Nephron progenitor cell (in vitro differentiated cells): ENCODE results near the gene ANAPC13.

Experiments
- DNase-seq: peaks from one replicate; pipeline ENCODE4 v3.0.0; 2021
- H3K27ac Mint-ChIP-seq: 2 replicates; pipeline ENCODE4 v1.8.0; 2021; ENCODE audit warnings: mild to moderate bottlenecking, moderate library complexity, mixed read lengths
- H3K27me3 Mint-ChIP-seq: 2 replicates; pipeline ENCODE4 v1.8.0; 2021; ENCODE audit warnings: mild to moderate bottlenecking, low read depth, mixed read lengths; ENCODE audit not compliant: poor library complexity
- H3K36me3 Mint-ChIP-seq: 2 replicates; pipeline ENCODE4 v1.8.0; 2021; ENCODE audit warnings: low read depth, mixed read lengths
- H3K4me1 Mint-ChIP-seq: 2 replicates; pipeline ENCODE4 v1.8.0; 2021; ENCODE audit warnings: mixed read lengths
- H3K4me3 Mint-ChIP-seq: 2 replicates; pipeline ENCODE4 v1.8.0; 2021; ENCODE audit warnings: mild to moderate bottlenecking, moderate library complexity, mixed read lengths
- H3K9me3 Mint-ChIP-seq: 2 replicates; pipeline ENCODE4 v1.8.0; 2021; ENCODE audit warnings: mild to moderate bottlenecking, moderate library complexity, mixed read lengths
- TF ChIP-seq, protein P1 (sequence below): fragments of 200-600 bp; sonication (generic); IDR thresholded peaks from 2 replicates; pipeline ENCODE4 v1.5.0; 2021; ENCODE audit warnings: antibody characterized with exemption

ANAPC13 gene

DNA sequence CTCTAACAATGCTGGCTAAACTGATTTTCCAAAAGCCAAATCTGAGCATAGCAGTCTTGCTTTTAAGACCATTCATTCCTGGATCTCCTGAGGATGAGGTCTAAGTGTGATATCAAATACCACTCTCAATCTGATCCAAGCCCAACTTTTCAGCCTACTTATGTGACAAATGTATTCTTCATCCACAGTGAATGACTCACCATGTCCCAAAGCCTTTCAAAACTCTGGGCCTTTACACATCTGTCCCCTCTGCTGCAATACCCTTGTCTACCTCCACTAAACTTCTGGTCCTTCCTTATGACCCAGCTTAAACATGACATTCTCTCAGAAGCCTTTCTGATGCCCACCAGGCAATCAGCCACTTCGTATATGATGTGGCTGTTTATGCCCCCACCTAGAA is 4.6 kb downstream of the ANAPC13 start:
- Mint-ChIP-seq H3K36me3 (peaks cover 41% of the 10 kb centered on the region), H3K4me3 (no peak overlapping the region), H3K9me3 (no peaks in the 10 kb centered on the region), H3K4me1 (peaks cover 33% of the 10 kb centered on the region), H3K27me3 (no peaks in the 10 kb centered on the region), H3K27ac (no peak overlapping the region)
- TF ChIP-seq, protein P1, sequence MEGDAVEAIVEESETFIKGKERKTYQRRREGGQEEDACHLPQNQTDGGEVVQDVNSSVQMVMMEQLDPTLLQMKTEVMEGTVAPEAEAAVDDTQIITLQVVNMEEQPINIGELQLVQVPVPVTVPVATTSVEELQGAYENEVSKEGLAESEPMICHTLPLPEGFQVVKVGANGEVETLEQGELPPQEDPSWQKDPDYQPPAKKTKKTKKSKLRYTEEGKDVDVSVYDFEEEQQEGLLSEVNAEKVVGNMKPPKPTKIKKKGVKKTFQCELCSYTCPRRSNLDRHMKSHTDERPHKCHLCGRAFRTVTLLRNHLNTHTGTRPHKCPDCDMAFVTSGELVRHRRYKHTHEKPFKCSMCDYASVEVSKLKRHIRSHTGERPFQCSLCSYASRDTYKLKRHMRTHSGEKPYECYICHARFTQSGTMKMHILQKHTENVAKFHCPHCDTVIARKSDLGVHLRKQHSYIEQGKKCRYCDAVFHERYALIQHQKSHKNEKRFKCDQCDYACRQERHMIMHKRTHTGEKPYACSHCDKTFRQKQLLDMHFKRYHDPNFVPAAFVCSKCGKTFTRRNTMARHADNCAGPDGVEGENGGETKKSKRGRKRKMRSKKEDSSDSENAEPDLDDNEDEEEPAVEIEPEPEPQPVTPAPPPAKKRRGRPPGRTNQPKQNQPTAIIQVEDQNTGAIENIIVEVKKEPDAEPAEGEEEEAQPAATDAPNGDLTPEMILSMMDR: no peak
- DNase-seq: no peak

DNA sequence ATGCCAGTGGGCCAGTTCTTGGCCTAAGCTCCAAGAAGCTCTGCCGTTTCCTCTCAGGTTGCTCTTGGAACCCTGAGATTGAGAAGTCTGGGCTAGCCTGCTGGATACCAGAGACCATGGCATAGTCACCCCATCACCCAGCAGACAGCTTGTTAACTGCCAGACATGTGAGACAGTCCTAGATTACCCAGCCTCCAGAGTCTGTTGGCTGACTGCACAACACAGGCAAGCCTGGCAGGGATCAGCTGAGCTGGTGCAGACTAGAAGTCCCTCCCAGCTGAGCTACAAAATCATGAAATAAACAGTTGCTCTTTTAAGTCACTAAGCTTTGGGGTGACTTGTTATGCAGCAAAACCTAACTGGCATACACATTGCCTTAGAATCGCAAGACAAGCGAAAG is 5.2 kb downstream of the ANAPC13 start:
- TF ChIP-seq, protein P1: no peak
- Mint-ChIP-seq H3K4me1 (peaks cover 39% of the 10 kb centered on the region), H3K27me3 (no peaks in the 10 kb centered on the region), H3K9me3 (no peaks in the 10 kb centered on the region), H3K27ac (no peak overlapping the region), H3K36me3 (peaks cover 41% of the 10 kb centered on the region), H3K4me3 (no peak overlapping the region)
- DNase-seq: no peak

DNA sequence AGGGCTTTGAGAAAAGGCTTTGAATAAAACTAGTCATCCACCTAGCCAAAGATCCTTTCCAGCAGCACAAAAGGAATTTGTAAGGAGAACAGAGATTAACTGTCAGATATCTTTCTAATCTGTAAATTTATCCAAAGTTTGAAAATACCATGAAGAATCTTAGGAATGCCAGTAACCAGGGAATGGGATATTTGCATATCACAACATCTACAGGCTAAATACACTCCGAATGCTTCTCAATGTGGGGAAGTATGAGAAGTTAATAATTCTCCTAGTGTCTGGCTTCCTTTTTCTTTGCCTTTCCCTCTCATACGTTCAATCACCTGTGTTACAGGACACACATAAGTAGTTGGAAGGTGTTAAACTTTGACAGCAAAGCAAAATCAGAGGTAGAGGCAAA is 7.8 kb downstream of the ANAPC13 start:
- TF ChIP-seq, protein P1: no peak
- DNase-seq: no peak
- Mint-ChIP-seq H3K27ac (no peak overlapping the region), H3K4me1 (peaks cover 29% of the 10 kb centered on the region), H3K36me3 (peaks cover 33% of the 10 kb centered on the region), H3K27me3 (no peaks in the 10 kb centered on the region), H3K4me3 (no peak overlapping the region), H3K9me3 (no peaks in the 10 kb centered on the region)

DNA sequence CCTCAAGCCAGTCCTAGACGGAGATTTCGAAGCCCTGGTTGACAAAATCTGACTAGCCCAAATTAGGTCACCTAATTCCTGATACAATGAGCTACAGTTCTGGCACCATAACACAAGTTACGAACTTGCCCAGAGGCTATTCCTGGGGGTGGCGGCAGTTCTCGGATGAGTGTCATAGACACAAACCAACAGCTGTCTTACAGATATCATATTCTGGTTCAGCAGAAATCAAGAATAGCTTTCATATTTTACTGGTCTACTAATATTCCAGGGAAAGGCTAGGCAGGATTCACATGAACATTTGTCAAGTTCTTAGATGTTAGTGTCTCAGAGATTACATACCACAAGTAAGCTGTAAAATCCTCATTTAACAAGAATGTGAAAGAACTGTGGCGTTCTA is 8.8 kb downstream of the ANAPC13 start:
- H3K4me1 Mint-ChIP-seq: peaks cover 29% of the 10 kb centered on the region
- DNase-seq: no peak
- TF ChIP-seq, protein P1: no peak
- peak overlapping the region; percentile 68 for H3K27ac Mint-ChIP-seq
- H3K27me3 Mint-ChIP-seq: no peaks in the 10 kb centered on the region
- H3K36me3 Mint-ChIP-seq: peaks cover 27% of the 10 kb centered on the region
- H3K9me3 Mint-ChIP-seq: no peaks in the 10 kb centered on the region
- H3K4me3 Mint-ChIP-seq: no peak overlapping the region

DNA sequence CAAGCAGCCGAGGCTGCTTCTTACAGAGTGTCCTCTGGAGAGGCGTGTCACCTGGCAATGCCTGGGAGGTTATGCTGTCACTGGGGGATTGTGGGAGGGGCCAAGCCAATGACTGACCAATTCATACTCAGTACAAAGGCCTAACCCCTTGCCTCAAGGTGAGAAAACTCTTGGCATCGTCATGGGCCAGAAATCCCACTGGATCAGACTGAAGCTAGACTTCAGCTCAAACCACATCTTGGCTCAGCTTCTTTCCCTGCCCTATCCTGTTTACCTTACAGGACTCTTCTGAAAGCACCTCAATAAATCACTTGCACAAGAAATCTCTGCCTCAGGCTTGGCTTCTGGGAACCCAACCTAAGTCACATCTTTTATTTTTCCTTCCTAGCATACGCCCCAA is 9.5 kb downstream of the ANAPC13 start:
- Mint-ChIP-seq H3K27ac (peak overlapping the region; percentile 68), H3K4me3 (no peak overlapping the region), H3K27me3 (no peaks in the 10 kb centered on the region), H3K4me1 (peaks cover 29% of the 10 kb centered on the region), H3K9me3 (no peaks in the 10 kb centered on the region), H3K36me3 (peaks cover 21% of the 10 kb centered on the region)
- no peak for DNase-seq
- TF ChIP-seq, protein P1: no peak

DNA sequence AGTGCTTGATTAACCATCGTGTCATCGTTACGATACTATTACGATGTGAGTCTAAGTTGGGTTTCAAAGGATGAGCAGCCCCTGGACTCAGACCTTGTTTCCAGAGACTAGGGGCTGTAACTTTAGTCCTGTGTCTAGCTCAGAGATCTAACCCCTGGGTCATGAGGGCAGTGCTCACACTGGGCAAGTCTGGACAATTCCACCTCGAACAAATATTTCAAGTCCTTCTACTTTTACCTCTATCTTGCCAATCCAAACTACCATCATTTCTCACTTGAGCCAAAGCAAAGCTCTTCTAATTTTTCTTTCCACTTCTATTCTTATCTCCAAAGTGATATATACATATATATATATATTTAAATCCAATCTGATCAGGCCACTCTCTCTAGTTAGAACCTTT is 10.8 kb downstream of the ANAPC13 start:
- TF ChIP-seq, protein P1: no peak
- H3K27me3 Mint-ChIP-seq: no peaks in the 10 kb centered on the region
- no peak for DNase-seq
- H3K9me3 Mint-ChIP-seq: no peaks in the 10 kb centered on the region
- H3K4me3 Mint-ChIP-seq: no peak overlapping the region
- peak overlapping the region; percentile 68 for H3K27ac Mint-ChIP-seq
- peaks cover 15% of the 10 kb centered on the region for H3K36me3 Mint-ChIP-seq
- H3K4me1 Mint-ChIP-seq: peaks cover 29% of the 10 kb centered on the region
